Esophagus squamous epithelium (tissue), 5 donors: ENCODE results near the gene HCAR3. TPM values are rescaled to one million over a fixed set of nuclear protein-coding genes. Genes with fewer than 3 reads are reported as not detected.

Experiments
- DNase-seq: peaks from one replicate; lab custom pipeline; 2025; lab: John Stamatoyannopoulos, UW
- H3K27ac ChIP-seq, 4 donors: fragments of 200-600 bp; sonication (generic); one replicate each; pipeline ENCODE4 v1.5.1; 2016 to 2019; ENCODE audit warnings: mild to moderate bottlenecking in 1 of 4
- H3K27me3 ChIP-seq, 4 donors: fragments of 200-600 bp; sonication (generic); 1 replicate in 3 of 4; 2 replicates in 1 of 4; pipeline versions ENCODE4 v1.5.1 to v1.6.0; 2017 to 2021; ENCODE audit warnings: antibody characterized with exemption in 1 of 4
- H3K36me3 ChIP-seq, 3 donors: fragments of 200-600 bp; sonication (generic); one replicate each; pipeline ENCODE4 v1.5.1; 2016 to 2019
- H3K4me1 ChIP-seq, 3 donors: fragments of 200-600 bp; sonication (generic); one replicate each; pipeline ENCODE4 v1.5.1; 2017 to 2019
- H3K4me3 ChIP-seq, 4 donors: fragments of 200-600 bp; sonication (generic); 1 replicate in 3 of 4; 2 replicates in 1 of 4; pipeline ENCODE4 v1.5.1; 2016 to 2019; ENCODE audit warnings: mild to moderate bottlenecking in 2 of 4, moderate library complexity in 1 of 4
- H3K9me3 ChIP-seq, 3 donors: fragments of 200-600 bp; sonication (generic); one replicate each; pipeline ENCODE4 v1.5.1; 2016 to 2019
- POLR2A ChIP-seq, 4 donors: fragments of 450-650 bp; IDR thresholded peaks; one replicate each; pipeline ENCODE4 v1.6.1; 2017; ENCODE audit warnings: antibody characterized with exemption in 4 of 4, mild to moderate bottlenecking in 4 of 4, moderate library complexity in 3 of 4
- WGBS, 2 donors: methylation state at CpG; one replicate each; pipeline ENCODE4 v1.1.5; 2018; 5-methylcytosine and 5-hydroxymethylcytosine counted together
- intact Hi-C: fragments of 100-400 bp; cut with DNase I; formaldehyde crosslinking; loops from one replicate; pipeline ENCODE4 v1.15.0; 2022
- total RNA-seq, 4 donors: library from RNA; depleted of rRNA; stranded (reverse); fragments of >200 nt; gene quantifications; one replicate each; pipeline ENCODE4 v1.1.0, GENCODE V29; 2016
- TF ChIP-seq, protein P1 (sequence below), 6 experiments: fragments of 450-650 bp in 4 of 6; fragments of 200-600 bp in 2 of 6; sonication (generic) in 2 of 6; IDR thresholded peaks; one replicate each; pipeline ENCODE4 v1.5.1; 2016 to 2019; ENCODE audit warnings: antibody characterized with exemption in 6 of 6, mild to moderate bottlenecking in 4 of 6, moderate library complexity in 4 of 6
- donor health status: DM: yes; HTN: yes; CAD: no.

Gene HCAR3
- total RNA-seq, 4 donors from 2014 or later = 4.7 to 18.8 (median 10.5) TPM

- no peak for TF ChIP-seq POLR2A (IDR thresholded peaks at IDR 0.05)
- intact Hi-C loops = no loop called here
Observed at GRCh38 chr12:122738571-122738970, 22.0 kb upstream of the HCAR3 start.

GRCh38 chr12:122732611-122733010 is 16.0 kb upstream of the HCAR3 start:
- Histone ChIP-seq H3K27ac (peak overlapping the region in 3 of 4 donors; percentile 26 to 65 (median 57)), H3K9me3 (no peaks in the 10 kb centered on the region), H3K36me3 (no peaks in the 10 kb centered on the region), H3K4me3 (no peak overlapping the region), H3K27me3 (peaks cover 0 to 4% (median 0%) of the 10 kb centered on the region in 4 donors), H3K4me1 (peaks cover 0 to 27% (median 0%) of the 10 kb centered on the region in 3 donors)
- WGBS, 2 donors = 83 to 93% methylated on average over 4 of the region's 4 CpGs
- intact Hi-C loops = no loop called here
- no peak for DNase-seq
- TF ChIP-seq, protein P1, sequence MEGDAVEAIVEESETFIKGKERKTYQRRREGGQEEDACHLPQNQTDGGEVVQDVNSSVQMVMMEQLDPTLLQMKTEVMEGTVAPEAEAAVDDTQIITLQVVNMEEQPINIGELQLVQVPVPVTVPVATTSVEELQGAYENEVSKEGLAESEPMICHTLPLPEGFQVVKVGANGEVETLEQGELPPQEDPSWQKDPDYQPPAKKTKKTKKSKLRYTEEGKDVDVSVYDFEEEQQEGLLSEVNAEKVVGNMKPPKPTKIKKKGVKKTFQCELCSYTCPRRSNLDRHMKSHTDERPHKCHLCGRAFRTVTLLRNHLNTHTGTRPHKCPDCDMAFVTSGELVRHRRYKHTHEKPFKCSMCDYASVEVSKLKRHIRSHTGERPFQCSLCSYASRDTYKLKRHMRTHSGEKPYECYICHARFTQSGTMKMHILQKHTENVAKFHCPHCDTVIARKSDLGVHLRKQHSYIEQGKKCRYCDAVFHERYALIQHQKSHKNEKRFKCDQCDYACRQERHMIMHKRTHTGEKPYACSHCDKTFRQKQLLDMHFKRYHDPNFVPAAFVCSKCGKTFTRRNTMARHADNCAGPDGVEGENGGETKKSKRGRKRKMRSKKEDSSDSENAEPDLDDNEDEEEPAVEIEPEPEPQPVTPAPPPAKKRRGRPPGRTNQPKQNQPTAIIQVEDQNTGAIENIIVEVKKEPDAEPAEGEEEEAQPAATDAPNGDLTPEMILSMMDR (IDR thresholded peaks at IDR 0.05) = no peak
- TF ChIP-seq POLR2A (IDR thresholded peaks at IDR 0.05) = no peak

More at GRCh38 chr12:122738571-122738970, 22.0 kb upstream of the HCAR3 start:
- no peaks in the 10 kb centered on the region for H3K9me3 ChIP-seq
- 87% methylated on average over 7 of the region's 7 CpGs for WGBS, 2 donors
- H3K4me1 ChIP-seq = peaks cover 0 to 11% (median 0%) of the 10 kb centered on the region in 3 donors
- no peak for DNase-seq
- H3K27ac ChIP-seq = no peak overlapping the region
- H3K36me3 ChIP-seq = no peaks in the 10 kb centered on the region
- no peak overlapping the region for H3K4me3 ChIP-seq
- H3K27me3 ChIP-seq = no peaks in the 10 kb centered on the region

GRCh38 chr12:122732170-122732569 is 15.6 kb upstream of the HCAR3 start:
- no peak overlapping the region for H3K4me3 ChIP-seq
- H3K27ac ChIP-seq = peak overlapping the region in 2 of 4 donors; percentile 26 to 65
- H3K36me3 ChIP-seq = no peaks in the 10 kb centered on the region
- WGBS, 2 donors = 62 to 67% methylated on average over 3 of the region's 3 CpGs
- H3K27me3 ChIP-seq = peaks cover 0 to 4% (median 0%) of the 10 kb centered on the region in 4 donors
- DNase-seq = no peak
- H3K4me1 ChIP-seq = peaks cover 0 to 27% (median 0%) of the 10 kb centered on the region in 3 donors
- intact Hi-C loops = no loop called here
- no peaks in the 10 kb centered on the region for H3K9me3 ChIP-seq
- TF ChIP-seq, protein P1 (IDR thresholded peaks at IDR 0.05) = no peak
- no peak for TF ChIP-seq POLR2A (IDR thresholded peaks at IDR 0.05)

- TF ChIP-seq, protein P1 (IDR thresholded peaks at IDR 0.05) = no peak
- no peak for TF ChIP-seq POLR2A (IDR thresholded peaks at IDR 0.05)
- no peaks in the 10 kb centered on the region for H3K36me3 ChIP-seq
- DNase-seq = no peak
- no peak within 1 kb of the TSS for H3K27ac ChIP-seq
- H3K4me1 ChIP-seq = peaks cover 0 to 37% (median 4%) of the 10 kb centered on the region in 3 donors
- peak within 1 kb of the TSS in 2 of 4 donors; percentile 9 to 24 for H3K4me3 ChIP-seq
- H3K27me3 ChIP-seq = peaks cover 0 to 4% (median 0%) of the 10 kb centered on the region in 4 donors
- H3K9me3 ChIP-seq = no peaks in the 10 kb centered on the region
- intact Hi-C loops = no loop called here
- 69 to 77% methylated on average over 20 to 26 of the region's 32 CpGs for WGBS, 2 donors
Observed at GRCh38 chr12:122730215-122731014, 13.8 kb upstream of the HCAR3 start, which contains the start of gene HCAR1. HCAR1 (minus strand) TSS chr12:122730844; CDS start chr12:122730339, 505 bp downstream.

DNA sequence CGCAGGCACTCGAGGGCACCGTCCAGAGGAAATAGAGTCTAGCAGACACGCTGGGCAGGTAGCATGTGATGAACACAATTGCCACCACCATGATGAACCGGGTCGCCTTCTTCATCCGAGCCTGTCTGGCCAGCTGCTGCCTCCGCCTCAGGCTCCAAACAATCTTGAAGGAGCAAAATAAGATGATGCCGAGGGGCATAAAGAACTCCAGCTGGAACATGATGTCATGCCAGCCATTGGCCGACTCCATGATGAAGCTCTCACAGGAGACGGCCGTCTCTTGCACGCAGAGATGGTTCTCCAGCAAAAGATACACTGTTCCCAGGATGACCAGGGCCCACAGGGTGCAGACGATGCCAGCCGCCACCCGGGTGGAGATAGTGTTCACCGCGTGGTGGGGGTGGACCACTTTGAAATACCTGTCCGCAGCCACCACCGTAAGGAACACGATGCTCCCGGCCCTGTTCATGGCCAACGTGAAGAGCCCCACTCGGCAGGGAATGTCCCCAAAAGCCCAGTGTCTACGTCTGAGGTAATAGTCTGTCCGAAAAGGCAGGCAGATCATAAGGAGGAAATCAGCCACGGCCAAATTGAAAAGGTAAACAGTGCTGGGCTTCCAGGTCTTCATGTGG is 13.1 kb upstream of the HCAR3 start:
- DNase-seq = no peak
- TF ChIP-seq POLR2A (IDR thresholded peaks at IDR 0.05) = no peak
- TF ChIP-seq, protein P1 (IDR thresholded peaks at IDR 0.05) = no peak
- no peak overlapping the region for H3K27ac ChIP-seq
- no peak overlapping the region for H3K4me3 ChIP-seq
- intact Hi-C loops = no loop called here
- H3K9me3 ChIP-seq = no peaks in the 10 kb centered on the region
- WGBS, 2 donors = 92 to 93% methylated on average over 10 to 18 of the region's 27 CpGs
- no peaks in the 10 kb centered on the region for H3K36me3 ChIP-seq
- peaks cover 0 to 43% (median 4%) of the 10 kb centered on the region in 3 donors for H3K4me1 ChIP-seq
- H3K27me3 ChIP-seq = peaks cover 0 to 4% (median 0%) of the 10 kb centered on the region in 4 donors
